Nephron (organoid): ENCODE measurements around the gene RPRD1B.
"Not testable (repeated sequence)": the region's sequence is repeated elsewhere in the genome, so short reads cannot be mapped to it uniquely, and the experiment has no call there.

Source experiments
- H3K27ac Mint-ChIP-seq, 3 experiments: 2 replicates each; pipeline ENCODE4 v1.8.0; 2020; ENCODE audit warnings: mixed read lengths in 3 of 3, mild to moderate bottlenecking in 2 of 3, moderate library complexity in 1 of 3
- H3K27me3 Mint-ChIP-seq: 2 replicates; pipeline ENCODE4 v1.8.0; 2021; ENCODE audit warnings: low read depth, mild to moderate bottlenecking, moderate library complexity, mixed read lengths
- H3K36me3 Mint-ChIP-seq: 2 replicates; pipeline ENCODE4 v1.8.0; 2020; ENCODE audit warnings: low read depth, mixed read lengths
- H3K4me1 Mint-ChIP-seq: 2 replicates; pipeline ENCODE4 v1.8.0; 2020; ENCODE audit warnings: mixed read lengths
- H3K4me3 Mint-ChIP-seq, 3 experiments: 2 replicates each; pipeline ENCODE4 v1.8.0; 2020; ENCODE audit warnings: mild to moderate bottlenecking in 3 of 3, mixed read lengths in 3 of 3, moderate library complexity in 2 of 3
- H3K9me3 Mint-ChIP-seq: 2 replicates; pipeline ENCODE4 v1.8.0; 2020; ENCODE audit warnings: mixed read lengths
- CTCF ChIP-seq, 3 experiments: fragments of 200-600 bp; sonication (generic); IDR thresholded peaks; one replicate each; pipeline ENCODE4 v1.5.0; 2021; ENCODE audit warnings: antibody characterized with exemption in 3 of 3; ENCODE audit not compliant: unreplicated experiment in 3 of 3

RPRD1B gene

GRCh38 chr20:38098952-38099351 is 65.4 kb downstream of the RPRD1B start:
- Mint-ChIP-seq H3K27ac (no peak overlapping the region), H3K4me1 (peaks cover 13% of the 10 kb centered on the region), H3K4me3 (no peak overlapping the region), H3K36me3 (peaks cover 21% of the 10 kb centered on the region), H3K27me3 (no peaks in the 10 kb centered on the region), H3K9me3 (peaks cover 30% of the 10 kb centered on the region)
- no peak for TF ChIP-seq CTCF (IDR thresholded peaks at IDR 0.05; ENCODE audit: unreplicated experiment in 3 of 3)

GRCh38 chr20:38102206-38102605 is 68.7 kb downstream of the RPRD1B start:
- Mint-ChIP-seq H3K9me3 (peaks cover 34% of the 10 kb centered on the region), H3K36me3 (peaks cover 14% of the 10 kb centered on the region), H3K4me1 (peaks cover 19% of the 10 kb centered on the region)
- not testable (repeated sequence) for H3K27me3 Mint-ChIP-seq, H3K27ac Mint-ChIP-seq, H3K4me3 Mint-ChIP-seq

- Mint-ChIP-seq H3K9me3 (peaks cover 29% of the 10 kb centered on the region), H3K4me3 (no peak overlapping the region), H3K36me3 (peaks cover 14% of the 10 kb centered on the region), H3K27me3 (no peaks in the 10 kb centered on the region), H3K27ac (peak overlapping the region in 2 of 3 experiments; percentile 19 to 75), H3K4me1 (peaks cover 31% of the 10 kb centered on the region)
- no peak for TF ChIP-seq CTCF (IDR thresholded peaks at IDR 0.05; ENCODE audit: unreplicated experiment in 3 of 3)
Measured at GRCh38 chr20:38104285-38104684, 70.7 kb downstream of the RPRD1B start.

GRCh38 chr20:38106461-38106860 is 72.9 kb downstream of the RPRD1B start:
- Mint-ChIP-seq H3K4me3 (no peak overlapping the region), H3K36me3 (no peaks in the 10 kb centered on the region), H3K27ac (peak overlapping the region in 1 of 3 experiments; percentile 25), H3K9me3 (peaks cover 11% of the 10 kb centered on the region), H3K4me1 (peaks cover 52% of the 10 kb centered on the region), H3K27me3 (no peaks in the 10 kb centered on the region)
- TF ChIP-seq CTCF (IDR thresholded peaks at IDR 0.05; ENCODE audit: unreplicated experiment in 3 of 3) = no peak

- H3K27ac Mint-ChIP-seq, H3K36me3 Mint-ChIP-seq, H3K4me3 Mint-ChIP-seq, H3K27me3 Mint-ChIP-seq, H3K9me3 Mint-ChIP-seq: not testable (repeated sequence)
- H3K4me1 Mint-ChIP-seq = peaks cover 61% of the 10 kb centered on the region
Measured at GRCh38 chr20:38107386-38107785, 73.8 kb downstream of the RPRD1B start.

GRCh38 chr20:38107916-38108315 is 74.4 kb downstream of the RPRD1B start:
- H3K27ac Mint-ChIP-seq = peak overlapping the region in 1 of 3 experiments; percentile 93
- H3K36me3 Mint-ChIP-seq, H3K9me3 Mint-ChIP-seq, H3K4me3 Mint-ChIP-seq, H3K27me3 Mint-ChIP-seq: not testable (repeated sequence)
- peaks cover 61% of the 10 kb centered on the region for H3K4me1 Mint-ChIP-seq

- peaks cover 4% of the 10 kb centered on the region for H3K9me3 Mint-ChIP-seq
- H3K27ac Mint-ChIP-seq = peak overlapping the region; percentile 93 to 98 (median 95)
- no peak for TF ChIP-seq CTCF (IDR thresholded peaks at IDR 0.05; ENCODE audit: unreplicated experiment in 3 of 3)
- no peak overlapping the region for H3K4me3 Mint-ChIP-seq
- H3K4me1 Mint-ChIP-seq = peaks cover 64% of the 10 kb centered on the region
- no peaks in the 10 kb centered on the region for H3K27me3 Mint-ChIP-seq
- no peaks in the 10 kb centered on the region for H3K36me3 Mint-ChIP-seq
Measured at GRCh38 chr20:38108438-38108985, 75.0 kb downstream of the RPRD1B start.
